Natural killer cell (primary cell): ENCODE measurements around the gene NUCB1. TPM values are rescaled to one million over a fixed set of nuclear protein-coding genes. Genes with fewer than 3 reads are reported as not detected.
A peak's percentile ranks its signal among the peaks of the same experiment; 100 is the strongest.
"Not testable (repeated sequence)": the region's sequence is repeated elsewhere in the genome, so short reads cannot be mapped to it uniquely, and the experiment has no call there.

Source experiments
- ATAC-seq, 3 donors: fragments of 150-1000 bp in 2 of 3; fragments of 200-7000 bp in 1 of 3; cut with Tn5 transposase; 1 replicate in 1 of 3; 2 replicates in 2 of 3; pipeline ENCODE4 v1.10.0; 2021; ENCODE audit warnings: mild to moderate bottlenecking in 2 of 3, moderate library complexity in 2 of 3
- DNase-seq, 2 donors: peaks; one replicate each; pipeline versions ENCODE4 v3.0.0 to v3.0.0-alpha.2; 2013 to 2021; ENCODE audit warnings: mixed read lengths in 1 of 2
- H3K27ac ChIP-seq: one replicate; pipeline ENCODE4 v1.5.1; 2013; ENCODE audit warnings: mild to moderate bottlenecking, low read length
- H3K27me3 ChIP-seq: one replicate; pipeline ENCODE4 v1.6.1; 2013; ENCODE audit warnings: low read length; ENCODE audit not compliant: control insufficient read depth, insufficient read depth
- H3K36me3 ChIP-seq: one replicate; pipeline ENCODE4 v1.6.1; 2013; ENCODE audit warnings: low read length; ENCODE audit not compliant: control insufficient read depth, insufficient read depth
- H3K4me1 ChIP-seq: one replicate; pipeline ENCODE4 v1.6.1; 2013; ENCODE audit warnings: low read length; ENCODE audit not compliant: control insufficient read depth, insufficient read depth
- H3K4me3 ChIP-seq: one replicate; pipeline ENCODE4 v1.5.1; 2013; ENCODE audit warnings: low read length
- H3K9me3 ChIP-seq: one replicate; pipeline ENCODE4 v1.6.1; 2013; ENCODE audit warnings: low read length; ENCODE audit not compliant: control insufficient read depth, insufficient read depth
- H3K27ac Mint-ChIP-seq, 2 donors: one replicate each; pipeline ENCODE4 v1.8.0; 2022; ENCODE audit warnings: mild to moderate bottlenecking in 2 of 2, mixed read lengths in 2 of 2, moderate library complexity in 1 of 2
- H3K27me3 Mint-ChIP-seq, 2 donors: one replicate each; pipeline ENCODE4 v1.8.0; 2022; ENCODE audit warnings: low read depth in 2 of 2, mixed read lengths in 2 of 2
- H3K36me3 Mint-ChIP-seq: one replicate; pipeline ENCODE4 v1.8.0; 2022; ENCODE audit warnings: mixed read lengths
- H3K4me1 Mint-ChIP-seq, 2 donors: one replicate each; pipeline ENCODE4 v1.8.0; 2022; ENCODE audit warnings: mixed read lengths in 2 of 2
- H3K4me3 Mint-ChIP-seq: one replicate; pipeline ENCODE4 v1.8.0; 2022; ENCODE audit warnings: mild to moderate bottlenecking, moderate library complexity, mixed read lengths
- H3K9me3 Mint-ChIP-seq, 2 donors: one replicate each; pipeline ENCODE4 v1.8.0; 2022; ENCODE audit warnings: mixed read lengths in 2 of 2
- WGBS: methylation state at CpG from one replicate; pipeline ENCODE4 v1.1.7; 2013; ENCODE audit warnings: missing lambda C conversion rate; ENCODE audit not compliant: insufficient coverage; 5-methylcytosine and 5-hydroxymethylcytosine counted together
- intact Hi-C: fragments of 100-400 bp; cut with micrococcal nuclease; formaldehyde crosslinking; loops from one replicate; pipeline ENCODE4 v1.14.2; 2022
- total RNA-seq, 4 donors: library from RNA; stranded (reverse); fragments of 120-200 nt in 1 of 4; gene quantifications; one replicate each; pipeline versions ENCODE4 v1.2.3 to v1.2.4, GENCODE V29; 2013 to 2022
- TF ChIP-seq, protein P1 (sequence below): fragments of 200-600 bp; IDR thresholded peaks from one replicate; pipeline ENCODE4 v1.8.0; 2022; ENCODE audit warnings: antibody characterized with exemption

The NUCB1 gene
- total RNA-seq, 3 donors from 2014 or later (not counting 1 experiment from before 2014, with no cell fraction given), result 163 to 192 (median 171) TPM

DNA sequence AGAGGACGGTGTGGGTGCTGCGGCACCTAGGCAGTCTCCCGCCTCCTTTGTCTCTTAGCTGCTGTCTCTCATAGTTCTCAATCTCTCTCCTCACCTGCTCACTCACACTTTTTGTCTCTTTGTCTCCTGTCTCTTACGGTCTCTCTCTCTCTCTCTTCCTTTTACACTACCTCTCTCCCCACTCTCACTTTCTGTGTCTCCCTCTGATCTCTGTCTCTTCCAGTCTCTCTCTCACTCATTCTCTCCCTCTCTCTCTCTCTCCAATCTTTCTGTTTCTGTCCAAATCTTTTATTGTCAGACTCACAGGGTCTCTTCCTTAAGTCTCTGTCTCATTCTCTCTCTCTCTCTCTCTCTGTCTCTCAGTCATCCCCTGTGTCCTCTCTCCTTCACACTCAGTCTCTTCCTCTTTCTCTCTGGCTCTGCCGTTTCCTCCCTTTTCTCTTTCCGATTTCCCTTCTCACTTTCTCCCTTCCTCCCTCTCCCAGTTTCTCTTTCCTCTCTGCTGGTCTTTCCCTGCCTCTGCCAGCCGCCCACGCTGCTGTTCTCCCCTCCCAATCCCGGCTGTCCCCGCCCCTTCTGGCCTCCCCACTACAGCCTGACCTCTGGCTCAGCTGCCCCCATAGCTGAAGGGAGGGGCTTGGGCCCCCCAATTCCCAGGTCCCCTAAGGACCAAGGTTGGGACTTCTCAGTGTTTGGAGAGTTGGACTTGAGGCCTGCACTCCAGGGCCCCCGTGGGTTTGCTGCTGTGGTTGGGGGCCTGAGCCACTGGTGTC is 31.8 kb upstream of the NUCB1 start, which contains the start of gene PLEKHA4:
Gene PLEKHA4, minus strand, starts transcription at position 504 of the 773 bp plus-strand sequence. CDS start 997 bp downstream, outside the sequence.
- ATAC-seq (no peak), DNase-seq (no peak)
- H3K9me3 Mint-ChIP-seq, result no peaks in the 10 kb centered on the region
- H3K36me3 ChIP-seq, result no peaks in the 10 kb centered on the region
- H3K27ac ChIP-seq, result no peak within 1 kb of the TSS
- intact Hi-C loops, result no loop called here
- H3K4me1 Mint-ChIP-seq, result peaks cover 13 to 14% of the 10 kb centered on the region in 2 donors
- H3K9me3 ChIP-seq, result no peaks in the 10 kb centered on the region
- H3K4me3 ChIP-seq, result no peak within 1 kb of the TSS
- no peaks in the 10 kb centered on the region for H3K27me3 ChIP-seq
- TF ChIP-seq, protein P1, sequence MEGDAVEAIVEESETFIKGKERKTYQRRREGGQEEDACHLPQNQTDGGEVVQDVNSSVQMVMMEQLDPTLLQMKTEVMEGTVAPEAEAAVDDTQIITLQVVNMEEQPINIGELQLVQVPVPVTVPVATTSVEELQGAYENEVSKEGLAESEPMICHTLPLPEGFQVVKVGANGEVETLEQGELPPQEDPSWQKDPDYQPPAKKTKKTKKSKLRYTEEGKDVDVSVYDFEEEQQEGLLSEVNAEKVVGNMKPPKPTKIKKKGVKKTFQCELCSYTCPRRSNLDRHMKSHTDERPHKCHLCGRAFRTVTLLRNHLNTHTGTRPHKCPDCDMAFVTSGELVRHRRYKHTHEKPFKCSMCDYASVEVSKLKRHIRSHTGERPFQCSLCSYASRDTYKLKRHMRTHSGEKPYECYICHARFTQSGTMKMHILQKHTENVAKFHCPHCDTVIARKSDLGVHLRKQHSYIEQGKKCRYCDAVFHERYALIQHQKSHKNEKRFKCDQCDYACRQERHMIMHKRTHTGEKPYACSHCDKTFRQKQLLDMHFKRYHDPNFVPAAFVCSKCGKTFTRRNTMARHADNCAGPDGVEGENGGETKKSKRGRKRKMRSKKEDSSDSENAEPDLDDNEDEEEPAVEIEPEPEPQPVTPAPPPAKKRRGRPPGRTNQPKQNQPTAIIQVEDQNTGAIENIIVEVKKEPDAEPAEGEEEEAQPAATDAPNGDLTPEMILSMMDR, result no peak
- peak within 1 kb of the TSS in 1 of 2 donors; percentile 27 for H3K27ac Mint-ChIP-seq
- H3K36me3 Mint-ChIP-seq, result peaks cover 4% of the 10 kb centered on the region
- H3K4me3 Mint-ChIP-seq, result no peak within 1 kb of the TSS
- H3K4me1 ChIP-seq, result peaks cover 12% of the 10 kb centered on the region
- H3K27me3 Mint-ChIP-seq, result peaks cover 0 to 5% of the 10 kb centered on the region in 2 donors
- 75% methylated on average over 11 of the region's 11 CpGs for WGBS

DNA sequence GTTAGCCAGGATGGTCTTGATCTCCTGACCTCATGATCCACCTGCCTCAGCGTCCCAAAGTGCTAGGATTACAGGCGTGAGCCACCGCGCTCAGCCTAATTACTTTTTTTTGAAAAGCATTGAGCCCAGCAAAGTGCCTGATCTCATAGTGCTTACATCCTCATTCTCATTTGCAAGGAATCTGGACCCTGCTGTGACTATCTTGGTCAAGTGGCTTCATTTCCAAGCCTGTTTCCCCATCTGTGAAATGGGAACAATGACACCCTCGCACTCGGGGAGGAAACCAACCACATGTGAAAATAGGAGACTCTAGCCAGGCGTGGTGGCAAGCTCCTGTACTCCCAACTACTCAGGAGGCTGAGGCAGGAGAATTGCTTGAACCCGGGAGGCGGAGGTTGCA is 30.1 kb upstream of the NUCB1 start:
- DNase-seq (no peak), ATAC-seq (no peak)
- no peak overlapping the region for H3K27ac ChIP-seq
- no peak overlapping the region for H3K4me3 Mint-ChIP-seq
- TF ChIP-seq, protein P1, result no peak
- peak overlapping the region in 1 of 2 donors; percentile 34 for H3K27ac Mint-ChIP-seq
- peaks cover 0 to 16% of the 10 kb centered on the region in 2 donors for H3K27me3 Mint-ChIP-seq
- WGBS, result 85% methylated on average over 7 of the region's 9 CpGs
- H3K27me3 ChIP-seq, result no peaks in the 10 kb centered on the region
- no peaks in the 10 kb centered on the region for H3K9me3 ChIP-seq
- H3K4me1 Mint-ChIP-seq, result peaks cover 28 to 31% of the 10 kb centered on the region in 2 donors
- H3K36me3 ChIP-seq, result peaks cover 15% of the 10 kb centered on the region
- intact Hi-C loops, result loop anchor here (5.0 to 10.0 kb wide), 2 partner anchors 92 to 235 kb away; partner anchors contain the start of gene DBP
- H3K4me1 ChIP-seq, result peaks cover 30% of the 10 kb centered on the region
- peaks cover 0 to 3% of the 10 kb centered on the region in 2 donors for H3K9me3 Mint-ChIP-seq
- H3K4me3 ChIP-seq, result no peak overlapping the region
- peaks cover 15% of the 10 kb centered on the region for H3K36me3 Mint-ChIP-seq

DNA sequence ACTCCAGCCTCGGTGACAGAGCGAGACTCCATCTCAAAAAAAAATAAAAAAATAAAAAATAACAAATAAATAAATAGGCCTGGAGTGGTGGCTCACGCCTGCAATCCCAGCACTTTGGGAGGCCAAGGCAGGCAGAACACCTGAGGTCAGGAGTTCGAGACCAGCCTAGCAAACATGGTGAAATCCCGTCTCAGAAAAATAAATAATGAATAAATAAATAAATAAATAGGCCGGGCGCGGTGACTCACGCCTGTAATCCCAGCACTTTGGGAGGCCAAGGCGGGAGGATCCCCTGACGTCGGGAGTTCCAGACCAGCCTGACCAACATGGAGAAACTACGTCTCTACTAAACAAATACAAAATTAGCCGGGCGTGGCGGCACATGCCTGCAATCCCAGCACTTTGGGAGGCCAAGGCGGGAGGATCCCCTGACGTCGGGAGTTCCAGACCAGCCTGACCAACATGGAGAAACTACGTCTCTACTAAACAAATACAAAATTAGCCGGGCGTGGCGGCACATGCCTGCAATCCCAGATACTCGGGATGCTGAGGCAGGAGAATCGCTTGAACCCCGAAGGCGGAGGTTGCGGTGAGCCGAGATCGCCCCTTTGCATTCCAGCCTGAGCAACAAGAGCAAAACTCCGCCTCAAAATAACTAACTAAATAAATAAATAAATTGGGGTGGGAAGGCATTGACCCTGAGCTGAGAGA is 28.5 kb upstream of the NUCB1 start:
- H3K27ac Mint-ChIP-seq, result peak overlapping the region; percentile 98 to 100
- H3K4me3 ChIP-seq, result peak overlapping the region; percentile 86

More for the DNA sequence above, 28.5 kb upstream of the NUCB1 start:
- Histone ChIP-seq H3K4me1 (peaks cover 45% of the 10 kb centered on the region), H3K36me3 (peaks cover 23% of the 10 kb centered on the region), H3K27ac (peak overlapping the region; percentile 99)
- H3K9me3 Mint-ChIP-seq, H3K27me3 ChIP-seq, ATAC-seq, H3K9me3 ChIP-seq, DNase-seq: not testable (repeated sequence)
- Mint-ChIP-seq H3K27me3 (peaks cover 0 to 16% of the 10 kb centered on the region in 2 donors), H3K36me3 (peaks cover 20% of the 10 kb centered on the region), H3K4me3 (peak overlapping the region; percentile 100), H3K4me1 (peaks cover 43 to 46% of the 10 kb centered on the region in 2 donors)
- intact Hi-C loops, result loop anchor here (5.0 to 10.0 kb wide), 2 partner anchors 91 to 237 kb away; partner anchors contain the start of gene DBP
- WGBS, result 95% methylated on average over 19 of the region's 31 CpGs
